ENCODE data around the gene GIMAP8. TPM values are rescaled to one million over a fixed set of nuclear protein-coding genes. Genes with fewer than 3 reads are reported as not detected.
"Not testable (repeated sequence)": the region's sequence is repeated elsewhere in the genome, so short reads cannot be mapped to it uniquely, and the experiment has no call there.

GIMAP8 gene
- total RNA-seq, 1 experiment from 2014 or later, result not detected

DNA sequence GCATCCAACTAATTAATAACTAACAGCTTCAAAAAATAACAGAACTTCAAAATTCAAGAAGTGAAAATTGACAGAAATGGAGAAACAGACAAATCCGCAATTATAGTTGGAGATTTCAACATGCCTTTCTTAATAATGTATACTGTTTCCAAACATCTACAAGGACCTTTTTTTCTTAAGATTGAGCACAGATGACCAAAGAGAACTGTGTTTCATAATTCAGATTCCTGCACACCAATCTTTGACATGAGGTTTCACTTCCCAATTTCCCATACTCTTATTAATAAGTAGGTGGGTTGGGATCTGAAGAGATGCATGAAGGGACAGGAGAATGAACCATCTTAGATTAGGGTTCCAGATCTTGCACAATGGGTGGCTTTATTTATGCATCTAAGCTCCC, 39.4 kb downstream of the GIMAP8 start:
- H4K5ac ChIP-seq (ENCODE audit: insufficient read length, low read depth, low read length), result no peak overlapping the region
- H3K9me3 ChIP-seq (ENCODE audit: control insufficient read depth, low read depth, low read length), result no peaks in the 10 kb centered on the region
- H3K4me1 ChIP-seq (ENCODE audit: insufficient read depth, low read length), result no peaks in the 10 kb centered on the region
- no peaks in the 10 kb centered on the region for H3K79me2 ChIP-seq (ENCODE audit: insufficient read depth, low read length)
- H2BK12ac ChIP-seq (ENCODE audit: insufficient read length, low read depth, low read length), result no peak overlapping the region
- H2BK120ac ChIP-seq (ENCODE audit: low read depth, low read length, poor library complexity, severe bottlenecking), result no peak overlapping the region
- Mint-ChIP-seq H3K4me3 (no peak overlapping the region), H3K27ac (no peak overlapping the region), H3K4me1 (no peaks in the 10 kb centered on the region), H3K36me3 (ENCODE audit: insufficient read depth in 1 of 3, low read depth in 3 of 3) (no peaks in the 10 kb centered on the region), H3K9me3 (peaks cover 4% of the 10 kb centered on the region in 2 experiments; a peak in 4 of 5 replicates), H3K27me3 (ENCODE audit: low read depth) (peaks cover 54% of the 10 kb centered on the region)
- no peak overlapping the region for H2AFZ ChIP-seq (ENCODE audit: low read length)
- H3K56ac ChIP-seq (ENCODE audit: insufficient read length, low read depth, low read length), result no peak overlapping the region
- H3K23me2 ChIP-seq (ENCODE audit: insufficient read length, low read depth, low read length, poor library complexity, severe bottlenecking), result no peaks in the 10 kb centered on the region
- no peak overlapping the region for H2BK15ac ChIP-seq (ENCODE audit: low read depth, low read length)
- no peaks in the 10 kb centered on the region for H4K20me1 ChIP-seq (ENCODE audit: control insufficient read depth, insufficient read depth, insufficient read length)
- H3K27ac ChIP-seq (ENCODE audit: insufficient read length, low read depth, low read length), result no peak overlapping the region
- H3K27me3 ChIP-seq (ENCODE audit: insufficient read depth, low read length), result no peaks in the 10 kb centered on the region
- DNase-seq, result no peak
- H3K4ac ChIP-seq (ENCODE audit: low read depth, low read length), result no peak overlapping the region
- no peaks in the 10 kb centered on the region for H3K79me1 ChIP-seq (ENCODE audit: insufficient read depth, low read depth, low read length, poor library complexity, severe bottlenecking)
- no peak overlapping the region for H3K23ac ChIP-seq (ENCODE audit: insufficient read length, low read depth, low read length)
- H4K91ac ChIP-seq (ENCODE audit: insufficient read length, low read depth, low read length), result no peak overlapping the region
- no peak overlapping the region for H3T11ph ChIP-seq (ENCODE audit: low read length)
- no peak overlapping the region for H3K18ac ChIP-seq (ENCODE audit: insufficient read length, low read depth, low read length)
- H3K14ac ChIP-seq (ENCODE audit: insufficient read depth, low read length), result no peak overlapping the region
- no peak overlapping the region for H3K4me2 ChIP-seq (ENCODE audit: insufficient read depth, insufficient read length, low read length)
- TF ChIP-seq, protein P1, sequence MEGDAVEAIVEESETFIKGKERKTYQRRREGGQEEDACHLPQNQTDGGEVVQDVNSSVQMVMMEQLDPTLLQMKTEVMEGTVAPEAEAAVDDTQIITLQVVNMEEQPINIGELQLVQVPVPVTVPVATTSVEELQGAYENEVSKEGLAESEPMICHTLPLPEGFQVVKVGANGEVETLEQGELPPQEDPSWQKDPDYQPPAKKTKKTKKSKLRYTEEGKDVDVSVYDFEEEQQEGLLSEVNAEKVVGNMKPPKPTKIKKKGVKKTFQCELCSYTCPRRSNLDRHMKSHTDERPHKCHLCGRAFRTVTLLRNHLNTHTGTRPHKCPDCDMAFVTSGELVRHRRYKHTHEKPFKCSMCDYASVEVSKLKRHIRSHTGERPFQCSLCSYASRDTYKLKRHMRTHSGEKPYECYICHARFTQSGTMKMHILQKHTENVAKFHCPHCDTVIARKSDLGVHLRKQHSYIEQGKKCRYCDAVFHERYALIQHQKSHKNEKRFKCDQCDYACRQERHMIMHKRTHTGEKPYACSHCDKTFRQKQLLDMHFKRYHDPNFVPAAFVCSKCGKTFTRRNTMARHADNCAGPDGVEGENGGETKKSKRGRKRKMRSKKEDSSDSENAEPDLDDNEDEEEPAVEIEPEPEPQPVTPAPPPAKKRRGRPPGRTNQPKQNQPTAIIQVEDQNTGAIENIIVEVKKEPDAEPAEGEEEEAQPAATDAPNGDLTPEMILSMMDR (conservative IDR thresholded peaks at IDR 0.05), result no peak
- WGBS (ENCODE audit: extremely low coverage, insufficient read length, low lambda C conversion rate), result no CpG with 5 or more reads among the region's 1 CpG
- H2BK5ac ChIP-seq (ENCODE audit: insufficient read length, low read length), result no peak overlapping the region
- no peak overlapping the region for H4K8ac ChIP-seq (replicated peaks; ENCODE audit: insufficient read length, low read depth, low read length)
- no peak overlapping the region for H3K9ac ChIP-seq (ENCODE audit: extremely low read depth, insufficient read length, low read length)
- no peak overlapping the region for H2AK5ac ChIP-seq (ENCODE audit: insufficient read length, low read length)
- no peak overlapping the region for H2BK20ac ChIP-seq (ENCODE audit: low read depth, low read length, poor library complexity, severe bottlenecking)

DNA sequence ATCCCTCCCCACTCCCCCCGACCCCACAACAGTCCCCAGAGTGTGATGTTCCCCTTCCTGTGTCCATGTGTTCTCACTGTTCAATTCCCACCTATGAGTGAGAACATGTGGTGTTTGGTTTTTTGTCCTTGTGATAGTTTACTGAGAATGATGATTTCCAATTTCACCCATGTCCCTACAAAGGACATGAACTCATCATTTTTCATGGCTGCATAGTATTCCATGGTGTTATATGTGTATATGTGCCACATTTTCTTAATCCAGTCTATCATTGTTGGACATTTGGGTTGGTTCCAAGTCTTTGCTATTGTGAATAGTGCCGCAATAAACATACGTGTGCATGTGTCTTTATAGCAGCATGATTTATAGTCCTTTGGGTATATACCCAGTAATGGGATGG, 43.0 kb downstream of the GIMAP8 start:
- not testable (repeated sequence) for H3K79me2 ChIP-seq (ENCODE audit: insufficient read depth, low read length); H3K9me3 Mint-ChIP-seq; H2BK15ac ChIP-seq (ENCODE audit: low read depth, low read length); H4K91ac ChIP-seq (ENCODE audit: insufficient read length, low read depth, low read length); H2AFZ ChIP-seq (ENCODE audit: low read length); H2BK20ac ChIP-seq (ENCODE audit: low read depth, low read length, poor library complexity, severe bottlenecking); H4K20me1 ChIP-seq (ENCODE audit: control insufficient read depth, insufficient read depth, insufficient read length); H3K79me1 ChIP-seq (ENCODE audit: insufficient read depth, low read depth, low read length, poor library complexity, severe bottlenecking); H3K36me3 Mint-ChIP-seq (ENCODE audit: insufficient read depth in 1 of 3, low read depth in 3 of 3); H3K14ac ChIP-seq (ENCODE audit: insufficient read depth, low read length); H3K27ac ChIP-seq (ENCODE audit: insufficient read length, low read depth, low read length); H3K9me3 ChIP-seq (ENCODE audit: control insufficient read depth, low read depth, low read length); H2AK5ac ChIP-seq (ENCODE audit: insufficient read length, low read length); H3K18ac ChIP-seq (ENCODE audit: insufficient read length, low read depth, low read length); H4K8ac ChIP-seq (replicated peaks; ENCODE audit: insufficient read length, low read depth, low read length); H3K4ac ChIP-seq (ENCODE audit: low read depth, low read length); H3K23me2 ChIP-seq (ENCODE audit: insufficient read length, low read depth, low read length, poor library complexity, severe bottlenecking); H3K4me1 ChIP-seq (ENCODE audit: insufficient read depth, low read length); H3K4me2 ChIP-seq (ENCODE audit: insufficient read depth, insufficient read length, low read length); H3K27ac Mint-ChIP-seq; DNase-seq; H2BK120ac ChIP-seq (ENCODE audit: low read depth, low read length, poor library complexity, severe bottlenecking); H3K4me1 Mint-ChIP-seq; H3K56ac ChIP-seq (ENCODE audit: insufficient read length, low read depth, low read length); H3K4me3 Mint-ChIP-seq; H3K27me3 ChIP-seq (ENCODE audit: insufficient read depth, low read length); H4K5ac ChIP-seq (ENCODE audit: insufficient read length, low read depth, low read length); H2BK5ac ChIP-seq (ENCODE audit: insufficient read length, low read length); H3K9ac ChIP-seq (ENCODE audit: extremely low read depth, insufficient read length, low read length); H3K23ac ChIP-seq (ENCODE audit: insufficient read length, low read depth, low read length); H2BK12ac ChIP-seq (ENCODE audit: insufficient read length, low read depth, low read length); H3T11ph ChIP-seq (ENCODE audit: low read length)
- peaks cover 58% of the 10 kb centered on the region for H3K27me3 Mint-ChIP-seq (ENCODE audit: low read depth)
- no CpG with 5 or more reads among the region's 3 CpGs for WGBS (ENCODE audit: extremely low coverage, insufficient read length, low lambda C conversion rate)

Measured in H9 (cell line).